ENCODE results near the gene IL12RB2.
"Not testable (repeated sequence)": the region's sequence is repeated elsewhere in the genome, so short reads cannot be mapped to it uniquely, and the experiment has no call there.

IL12RB2 gene

DNA sequence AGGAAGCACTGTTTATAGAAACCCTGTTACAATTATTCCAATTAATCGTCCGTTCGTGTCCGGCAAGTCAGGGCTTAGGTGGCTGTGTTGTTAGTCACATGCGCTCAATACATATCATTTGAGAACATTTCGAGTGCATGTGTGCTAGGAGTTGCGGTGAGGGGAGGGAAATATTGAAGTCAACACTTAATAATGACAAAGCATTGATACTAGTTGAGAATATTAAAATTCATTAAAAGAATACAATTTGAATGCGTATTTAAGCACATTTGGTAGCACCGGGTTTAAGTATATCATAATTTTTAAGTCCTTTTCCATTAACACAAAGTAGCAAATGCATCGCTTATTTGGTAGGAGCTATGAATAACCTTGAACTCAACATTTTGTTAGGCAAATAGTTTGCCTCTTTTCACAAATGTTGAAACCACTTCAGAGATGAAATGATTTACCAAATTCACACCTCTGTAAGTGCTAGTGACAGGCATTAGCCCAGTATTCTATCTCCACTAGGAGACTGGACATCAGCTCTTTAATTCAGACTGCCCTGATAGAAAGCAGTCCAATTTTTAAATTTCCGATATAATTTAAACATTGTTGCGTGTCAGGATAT, 123.6 kb downstream of the IL12RB2 start:
- DNase-seq (ENCODE audit: low spot score) = no peak

DNA sequence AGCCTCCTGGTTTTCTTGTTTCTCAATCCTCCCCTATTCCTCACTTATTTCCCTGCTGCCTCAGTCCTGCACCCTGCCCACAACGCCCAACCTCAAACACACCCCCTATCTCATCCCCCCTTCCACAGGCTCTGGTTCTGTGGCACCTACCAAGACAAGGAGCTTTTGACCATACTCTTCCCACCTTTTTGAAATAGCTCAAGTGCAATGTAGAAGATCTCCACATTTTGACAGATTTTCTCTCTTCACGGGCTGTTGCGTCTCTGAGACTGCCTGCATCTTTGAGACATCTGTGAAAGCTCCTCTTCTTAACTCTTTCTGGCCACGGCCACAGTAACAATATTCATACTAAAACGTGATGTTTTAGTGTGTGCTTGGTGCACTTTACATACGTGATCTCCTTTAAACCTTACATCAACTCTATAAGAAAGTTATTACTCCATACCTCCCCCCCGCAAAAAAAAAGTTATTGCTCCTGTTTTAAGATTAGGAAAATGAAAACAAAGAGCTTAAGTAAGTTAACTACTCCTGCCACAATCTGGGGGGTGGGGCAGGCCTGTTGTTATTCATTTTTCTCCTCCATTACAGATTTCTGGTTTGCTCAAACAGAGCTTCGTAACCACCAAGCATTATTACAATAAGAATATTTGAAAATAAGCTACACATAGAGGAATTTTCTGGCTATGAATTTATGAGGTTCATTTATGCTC, 124.4 kb downstream of the IL12RB2 start:
- no peak for DNase-seq (ENCODE audit: low spot score)

- no peak for DNase-seq (ENCODE audit: low spot score)
Observed at GRCh38 chr1:67432745-67433144, 125.1 kb downstream of the IL12RB2 start.

DNA sequence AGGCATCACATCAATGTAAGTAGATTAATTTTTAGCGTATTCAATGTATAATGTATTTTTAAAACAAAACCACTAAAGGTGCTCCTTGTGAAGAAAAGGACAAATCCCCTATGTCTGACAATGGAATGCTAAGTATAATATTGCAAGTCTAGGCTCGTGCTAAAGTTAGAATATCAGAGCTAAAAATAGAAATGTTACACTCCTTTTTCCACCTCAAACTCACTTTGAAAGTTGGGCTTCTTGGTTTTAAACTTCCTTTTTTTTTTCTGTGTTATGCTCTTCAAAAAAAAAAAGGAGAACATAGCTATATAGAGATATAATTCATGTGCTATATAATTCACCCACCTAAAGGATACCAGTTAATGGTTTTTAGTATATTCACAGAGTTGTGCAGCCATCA, 126.2 kb downstream of the IL12RB2 start:
- DNase-seq (ENCODE audit: low spot score) = no peak

DNA sequence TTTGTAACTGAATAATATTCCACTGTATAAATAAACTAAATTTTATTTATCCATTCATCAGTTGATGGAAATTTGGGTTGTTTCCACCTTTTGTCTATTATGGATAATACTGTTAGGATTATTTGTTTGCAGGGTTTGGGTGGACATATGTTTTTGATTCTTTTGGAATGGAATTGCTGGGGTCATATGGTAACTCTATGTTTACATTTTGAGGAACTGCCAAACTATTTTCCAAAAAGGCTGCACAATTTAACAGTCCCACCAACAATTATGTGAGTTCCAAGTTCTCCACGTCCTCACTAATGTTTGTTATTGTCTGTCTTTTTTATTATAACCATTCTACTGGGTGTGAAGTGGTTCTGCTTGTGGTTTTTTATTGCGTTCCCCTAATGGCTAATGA, 126.8 kb downstream of the IL12RB2 start:
- DNase-seq (ENCODE audit: low spot score) = no peak

DNA sequence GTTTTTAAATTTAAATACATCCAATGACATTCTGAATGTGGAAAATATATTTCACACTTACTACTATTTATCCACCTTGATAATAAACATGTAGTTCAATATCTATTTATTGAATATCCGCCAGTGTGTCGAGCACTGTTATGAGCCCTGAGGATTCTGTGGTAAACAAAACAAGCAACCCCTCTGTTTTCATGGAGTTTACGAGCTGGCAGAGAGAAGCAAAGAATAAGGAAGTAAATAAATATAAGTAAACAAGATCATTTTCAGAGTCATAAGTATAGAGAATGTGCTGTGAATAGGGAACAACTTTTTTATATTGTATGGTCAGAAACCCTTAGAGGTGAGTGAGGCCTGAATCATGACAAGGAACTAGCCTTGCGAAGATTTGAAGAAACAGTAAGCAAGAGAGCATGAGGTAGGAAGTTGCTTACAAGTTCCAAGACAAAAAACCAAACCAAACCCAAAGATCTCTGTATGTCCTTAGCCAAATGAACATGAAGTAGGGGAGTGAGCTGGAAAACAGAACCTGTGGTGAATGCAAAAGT, 128.9 kb downstream of the IL12RB2 start:
- DNase-seq (ENCODE audit: low spot score) = no peak

GRCh38 chr1:67437961-67438360, 130.3 kb downstream of the IL12RB2 start:
- no peak for DNase-seq (ENCODE audit: low spot score)

DNA sequence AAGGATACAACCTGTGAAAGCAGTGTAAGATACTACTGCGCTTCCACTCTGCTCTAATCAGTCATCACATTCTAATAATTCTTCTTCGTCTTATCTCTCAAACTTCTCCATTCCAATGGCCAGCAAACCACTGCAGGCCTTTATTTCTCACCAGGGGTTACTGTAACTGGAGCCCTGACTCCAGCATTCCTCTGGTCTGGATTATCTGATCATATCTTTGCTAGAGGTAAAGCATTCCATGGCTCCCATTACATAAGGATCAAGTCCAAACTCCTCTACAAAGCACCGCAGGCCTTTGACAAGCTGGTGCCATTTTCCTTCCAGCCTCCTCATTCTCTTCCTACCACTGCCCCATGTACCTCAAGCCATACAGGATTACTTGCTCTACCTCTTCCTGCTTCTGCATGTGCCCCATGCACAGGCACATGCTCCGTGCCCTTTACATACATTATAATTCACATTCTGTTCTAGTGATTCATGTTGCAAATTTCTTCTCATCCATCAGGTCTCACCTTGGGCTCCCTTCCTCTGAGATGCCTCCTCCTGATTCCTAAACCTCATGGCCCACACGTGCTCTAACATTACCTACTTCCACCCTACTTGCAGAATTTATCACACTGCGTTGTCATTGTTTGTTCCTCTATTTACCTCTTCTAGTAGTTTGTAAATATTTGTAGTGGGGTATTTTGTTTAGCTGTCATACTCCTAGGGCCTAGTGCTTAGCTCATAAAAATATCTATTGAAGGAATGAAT, 131.8 kb downstream of the IL12RB2 start:
- DNase-seq (ENCODE audit: low spot score) = no peak

DNA sequence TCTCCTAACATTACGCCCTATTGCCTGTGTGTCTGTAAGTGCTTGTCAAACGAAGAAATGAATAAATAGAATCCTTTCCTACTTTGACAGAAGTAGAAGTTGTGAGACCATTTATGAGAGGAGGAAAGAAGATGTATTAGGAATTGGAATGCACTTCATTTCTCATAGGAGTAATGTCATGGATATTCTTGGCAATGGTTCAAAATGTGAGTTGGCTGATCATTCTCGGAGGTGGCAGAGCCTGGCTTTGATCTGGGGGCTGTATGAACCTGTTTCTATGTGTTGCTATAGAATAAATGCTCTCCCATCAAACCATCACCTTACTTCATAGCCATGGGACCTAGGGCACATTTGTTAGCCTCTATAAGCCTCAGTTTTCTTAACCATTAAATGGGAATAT, 132.7 kb downstream of the IL12RB2 start:
- DNase-seq (ENCODE audit: low spot score) = no peak

GRCh38 chr1:67441183-67441582, 133.5 kb downstream of the IL12RB2 start:
- DNase-seq (ENCODE audit: low spot score) = no peak

DNA sequence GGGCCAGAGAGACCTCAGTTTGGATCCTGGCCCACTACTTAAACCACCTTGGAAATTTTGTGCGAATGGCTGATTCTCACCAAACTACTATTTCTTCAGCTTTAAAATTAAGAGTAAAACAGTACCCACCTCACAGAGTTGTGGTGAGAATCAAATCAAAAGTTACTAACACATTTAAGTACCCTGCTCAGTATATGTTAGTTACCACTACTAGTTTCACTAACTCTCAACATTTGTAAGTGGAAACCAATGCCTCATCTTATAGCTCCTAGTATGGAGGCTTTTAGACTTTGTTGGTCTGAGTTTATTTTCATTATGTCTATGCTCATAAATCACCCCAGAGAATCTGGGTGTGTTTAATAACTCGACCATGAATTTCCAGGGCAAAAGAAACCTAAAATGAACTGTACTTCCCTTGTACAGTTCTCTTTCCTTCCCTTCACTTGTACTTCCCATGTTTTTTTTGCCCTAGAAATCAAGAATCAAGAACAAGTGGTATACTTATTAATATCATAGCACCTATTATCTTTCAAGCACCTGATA, 134.1 kb downstream of the IL12RB2 start:
- no peak for DNase-seq (ENCODE audit: low spot score)

DNA sequence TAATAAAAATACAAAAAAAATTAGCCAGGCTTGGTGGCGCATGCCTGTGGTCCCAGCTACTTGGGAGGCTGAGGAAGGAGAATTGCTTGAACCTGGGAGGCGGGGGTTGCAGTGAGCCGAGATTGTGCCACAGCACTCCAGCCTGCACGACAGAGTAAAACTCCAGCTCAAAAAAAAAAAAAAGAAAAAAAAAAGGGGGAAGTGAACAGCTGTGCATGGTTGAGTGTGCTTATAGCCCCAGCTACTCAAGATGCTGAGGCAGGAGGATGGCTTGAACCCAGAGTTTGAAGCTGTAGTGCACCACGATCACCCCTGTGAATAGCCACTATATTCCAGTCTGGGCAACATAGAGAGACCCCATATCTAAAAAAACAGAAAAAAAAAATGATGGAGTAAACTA, 138.3 kb downstream of the IL12RB2 start:
- not testable (repeated sequence) for DNase-seq (ENCODE audit: low spot score)

All from iPS-NIHi11 (cell line).